8988T (cell line): ENCODE data around the gene ETDB.
"Not testable (repeated sequence)": the region's sequence is repeated elsewhere in the genome, so short reads cannot be mapped to it uniquely, and the experiment has no call there.

ENCODE experiments used
- DNase-seq: peaks from one replicate; pipeline ENCODE4 v3.0.0; 2011

The ETDB gene

DNA sequence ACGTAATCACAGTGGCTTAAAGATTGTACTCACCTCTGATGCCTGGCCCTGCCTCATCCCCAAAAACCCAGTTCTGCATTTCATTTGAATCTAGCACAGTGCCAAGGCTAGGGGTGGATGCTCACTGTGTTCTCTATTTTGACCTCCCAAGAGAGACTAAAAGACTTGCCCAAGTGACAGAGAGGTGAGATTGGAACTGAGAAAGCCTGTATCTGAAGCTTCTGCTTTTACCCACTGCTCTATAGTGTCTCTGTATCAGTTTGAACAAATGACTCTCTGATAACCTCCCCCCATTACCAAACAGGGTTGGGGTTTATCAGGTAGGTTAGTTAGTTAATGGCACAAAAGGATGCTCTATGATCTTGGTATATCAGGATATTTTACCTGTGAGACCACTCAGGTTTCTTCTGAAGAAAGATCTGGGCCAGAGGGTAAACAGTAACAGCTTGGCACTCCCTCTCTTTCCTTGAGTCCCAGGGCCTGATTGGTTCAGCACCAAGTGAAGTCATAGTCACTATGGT, at the start of gene ETDB:
Gene ETDB, minus strand, starts transcription at position 471 of the 521 bp plus-strand sequence. CDS start 1,265 bp downstream, outside the sequence.
- DNase-seq: not testable (repeated sequence)

DNA sequence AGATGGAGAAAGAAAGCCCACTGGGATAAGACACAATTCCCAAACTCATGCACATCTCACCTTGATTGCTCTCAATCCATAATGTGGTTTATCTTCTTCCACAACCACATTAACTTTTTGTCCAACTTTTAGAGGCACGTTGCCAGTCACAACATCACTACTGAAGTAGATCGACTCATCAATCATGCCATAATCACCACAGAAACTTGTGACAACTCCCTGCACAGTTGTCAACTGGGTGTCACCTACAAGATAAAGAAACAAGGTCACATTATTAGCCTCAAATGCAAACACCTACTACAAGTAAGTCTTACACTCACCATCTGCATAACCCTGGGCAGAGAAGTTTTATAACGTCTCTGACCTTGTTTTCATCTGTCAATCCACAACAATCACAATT, 49.2 kb upstream of the ETDB start:
- not testable (repeated sequence) for DNase-seq

DNA sequence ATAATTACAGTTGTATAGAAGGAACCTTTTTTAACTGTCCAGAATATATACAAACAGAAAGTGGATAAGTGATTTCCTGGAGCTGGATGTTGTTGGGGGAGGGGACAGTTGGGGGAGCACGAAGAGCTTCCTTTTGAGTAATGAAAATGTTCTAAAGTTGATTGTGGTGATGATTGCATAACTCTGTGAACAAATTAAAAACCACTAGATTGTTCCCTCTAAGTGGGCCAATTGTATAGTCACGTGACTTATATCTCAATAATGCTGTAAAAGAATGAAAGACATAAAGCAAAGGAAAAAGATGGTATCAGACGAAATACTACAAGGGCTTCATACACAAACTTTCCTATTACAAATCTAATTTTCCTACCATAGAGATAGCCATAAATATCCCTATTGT, 48.2 kb upstream of the ETDB start:
- no peak for DNase-seq

DNA sequence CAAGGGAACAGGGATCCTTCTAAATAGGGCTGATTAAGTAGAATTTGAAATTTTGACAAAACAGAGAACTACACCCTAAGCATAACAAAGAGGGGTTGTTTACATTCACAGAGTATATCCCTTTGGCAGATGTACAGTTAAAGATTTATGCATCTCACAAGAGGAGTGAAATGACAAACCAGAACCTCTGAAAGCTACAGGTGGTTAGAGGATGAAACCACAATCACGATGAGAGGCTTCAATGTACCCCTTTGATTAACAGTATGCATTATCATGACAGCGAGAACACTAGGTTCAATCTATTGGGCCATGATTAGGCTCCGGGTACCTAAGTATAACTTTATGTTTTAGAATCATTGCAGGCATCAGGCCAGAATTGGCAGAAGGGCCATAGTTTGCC, 34.4 kb upstream of the ETDB start:
- not testable (repeated sequence) for DNase-seq

DNA sequence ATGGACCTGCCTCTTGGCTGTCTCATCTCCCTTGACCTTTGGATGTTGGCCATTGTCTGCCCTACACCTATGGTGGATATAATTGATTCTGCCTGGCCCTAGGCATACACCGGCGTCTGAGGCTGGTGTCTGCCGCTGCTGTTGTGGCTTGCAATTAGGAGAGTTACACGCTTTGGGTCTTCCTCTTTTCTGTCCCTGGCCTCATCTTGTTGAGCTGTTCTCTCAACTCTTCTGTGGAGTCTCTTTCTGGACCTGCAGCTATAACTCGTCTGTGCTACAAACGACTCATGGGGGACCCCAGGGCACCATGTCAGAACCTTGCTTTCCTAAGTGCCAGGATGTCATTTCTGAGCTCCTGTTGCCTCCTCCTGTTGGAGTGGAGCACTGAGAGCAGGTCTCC, 5.8 kb upstream of the ETDB start:
- DNase-seq: not testable (repeated sequence)

DNA sequence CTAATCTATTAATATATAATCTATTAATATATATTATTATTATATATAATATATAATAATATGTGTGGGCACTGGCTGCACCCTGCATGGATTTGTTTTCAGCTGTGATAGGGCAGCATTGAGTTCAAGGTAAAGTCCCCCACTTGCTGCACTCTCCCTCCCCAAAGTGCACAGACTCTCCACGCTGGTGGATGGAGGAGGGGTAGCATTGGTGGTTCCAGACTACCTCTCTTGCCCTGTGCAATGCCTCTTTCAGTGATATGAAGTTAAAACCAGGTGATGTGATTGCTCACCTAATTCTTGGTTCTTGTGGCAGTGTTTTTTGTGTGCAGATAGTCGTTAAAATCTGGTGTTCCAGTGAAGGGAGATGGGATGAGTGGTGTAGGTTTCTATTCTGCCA, 4.3 kb downstream of the ETDB start:
- DNase-seq: not testable (repeated sequence)

DNA sequence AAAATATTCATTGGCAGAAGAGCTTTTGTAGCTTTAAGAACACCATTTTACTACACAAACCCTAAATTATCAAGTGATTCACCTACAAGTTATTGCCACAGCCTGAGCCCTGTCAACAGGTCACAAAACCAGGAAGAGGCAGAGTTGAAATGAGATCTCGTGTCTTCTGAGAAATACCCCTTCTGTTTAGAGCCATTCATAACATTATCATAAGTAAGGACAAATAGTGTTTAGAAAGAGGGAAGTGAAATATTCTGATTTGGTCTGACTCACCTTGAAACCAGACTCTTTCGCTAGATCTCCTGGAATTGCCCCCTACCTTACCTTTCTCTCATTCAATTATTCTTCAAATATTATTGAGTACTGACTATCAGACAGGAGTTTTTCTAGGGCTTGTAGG, 5.9 kb downstream of the ETDB start:
- DNase-seq: no peak

DNA sequence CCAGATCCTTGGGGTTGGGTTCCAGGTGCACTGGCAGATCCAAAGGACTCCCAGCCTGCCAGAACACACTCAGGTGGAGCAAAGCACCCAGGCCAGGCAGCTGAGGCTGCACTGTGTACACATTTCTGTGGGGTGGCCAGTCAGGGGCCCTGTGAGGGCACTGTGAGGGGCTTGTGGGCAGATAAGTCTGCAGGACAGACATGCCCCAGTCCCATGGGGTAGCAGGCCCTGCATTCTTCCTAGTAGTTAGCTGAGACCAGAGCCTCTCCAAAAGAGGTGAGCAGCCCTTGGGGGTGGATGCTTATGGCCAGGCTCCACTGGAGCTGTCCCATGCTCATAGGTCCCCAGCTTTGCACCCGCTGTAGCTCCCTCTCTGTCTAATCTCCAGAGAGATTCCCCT, 7.6 kb downstream of the ETDB start:
- DNase-seq: no peak

DNA sequence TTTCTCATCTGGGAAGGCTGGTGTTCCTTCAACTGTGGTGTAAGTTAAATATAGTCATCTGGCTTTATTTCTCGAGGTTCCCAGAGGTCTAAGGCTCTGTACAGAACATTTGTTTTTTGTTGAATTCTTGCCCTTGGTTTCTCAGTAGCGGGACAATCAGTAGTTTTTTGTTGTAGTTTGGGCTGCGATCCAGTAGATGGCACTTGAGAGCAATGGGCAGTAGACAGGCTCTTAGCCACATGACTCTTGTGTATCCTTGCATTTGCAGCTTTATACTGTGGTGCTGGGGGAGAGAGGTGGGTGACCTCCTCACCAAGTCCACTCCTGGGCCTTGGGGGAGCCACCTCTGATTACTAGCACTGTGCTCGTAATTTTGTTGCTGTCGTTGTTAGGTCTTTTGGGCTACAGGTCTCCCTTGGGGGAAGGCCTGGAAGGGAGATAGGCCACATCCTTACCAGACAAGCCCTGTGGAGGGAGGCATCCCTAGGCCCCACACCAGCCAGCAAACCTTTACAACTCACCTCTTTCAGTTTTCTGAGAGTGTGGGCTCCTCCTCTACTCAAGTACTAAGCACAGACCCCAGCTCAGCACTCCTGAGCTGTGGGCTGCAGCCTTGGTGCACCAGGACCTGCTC, 8.1 kb downstream of the ETDB start:
- no peak for DNase-seq

DNA sequence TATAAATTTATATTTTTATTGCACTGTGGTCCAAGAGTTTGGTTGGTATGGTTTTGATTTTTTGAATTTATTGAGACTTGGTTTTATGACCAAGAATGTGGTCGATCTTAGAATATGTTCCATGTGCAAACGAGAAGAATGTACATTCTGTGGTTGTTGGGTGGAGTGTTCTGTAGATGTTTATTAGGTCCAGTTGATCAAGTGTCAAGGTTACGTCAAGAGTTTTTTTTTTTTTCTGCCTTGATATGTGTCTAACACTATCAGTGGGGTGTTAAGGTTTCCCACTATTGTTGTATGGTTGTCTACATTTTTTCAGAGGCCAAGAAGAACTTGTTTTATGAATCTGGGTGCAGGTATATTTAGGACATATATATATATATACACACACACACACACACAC, 10.8 kb downstream of the ETDB start:
- DNase-seq: no peak

DNA sequence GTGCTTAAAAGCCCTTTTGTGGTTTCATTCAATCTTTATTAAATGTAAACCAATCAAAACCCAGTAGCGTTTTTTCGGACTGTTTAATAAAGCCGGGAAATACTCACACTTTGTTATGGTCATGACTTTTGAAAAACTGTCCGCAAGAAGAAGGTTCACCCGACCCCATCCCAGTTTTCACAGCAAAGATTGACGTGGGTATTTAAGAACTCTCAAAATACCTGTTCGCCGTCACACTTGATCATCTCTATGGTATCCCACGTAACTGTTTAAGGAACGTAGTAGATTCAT, 20.9 kb downstream of the ETDB start:
- DNase-seq: no peak

DNA sequence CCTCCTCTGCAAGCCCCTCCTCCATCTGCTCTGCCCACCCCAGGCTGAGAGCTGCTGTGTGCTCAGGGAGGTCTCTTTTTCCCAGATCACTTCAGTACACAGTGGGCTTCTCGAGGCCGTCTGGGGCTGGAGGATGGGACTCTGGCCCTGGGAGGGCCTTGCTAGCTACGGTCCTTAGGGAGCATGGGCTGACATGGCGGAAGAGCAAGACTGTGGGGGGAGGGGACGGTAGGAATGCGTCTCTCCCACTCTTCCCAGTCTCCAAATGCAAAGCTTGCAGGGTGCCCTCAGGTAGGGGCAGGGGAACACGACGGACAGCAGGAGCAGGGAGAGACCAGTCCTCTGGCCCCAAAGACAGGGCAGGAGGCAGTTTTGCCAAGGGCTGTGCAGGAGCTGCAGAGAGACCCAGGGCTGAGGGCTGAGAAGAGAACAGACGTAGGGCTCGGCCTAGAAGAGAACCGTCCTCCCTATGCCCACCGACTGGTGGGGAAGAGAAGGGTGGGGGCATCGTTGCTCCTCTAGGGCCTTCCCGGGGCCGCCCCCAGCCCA, 23.1 kb downstream of the ETDB start:
- not testable (repeated sequence) for DNase-seq

DNA sequence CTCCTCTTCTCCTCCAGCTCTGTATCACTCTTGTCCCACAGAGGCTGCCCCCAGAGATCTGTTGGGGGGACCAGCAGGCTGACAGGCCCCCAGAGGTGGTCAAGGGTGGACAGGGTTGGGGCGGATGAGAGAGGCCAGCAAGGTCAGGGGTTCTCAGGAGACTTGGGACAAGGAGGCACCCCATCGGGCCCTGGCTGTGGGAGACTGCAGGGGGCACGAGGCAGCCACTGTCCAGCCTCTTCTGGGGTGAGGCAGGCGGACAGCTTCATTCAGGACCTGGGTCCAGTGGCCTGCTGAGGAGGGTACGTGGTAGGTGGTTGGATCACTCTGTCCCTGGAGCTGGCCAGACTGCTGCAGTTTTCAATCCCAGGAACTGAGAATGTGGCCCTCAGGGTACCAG, 24.6 kb downstream of the ETDB start:
- no peak for DNase-seq

DNA sequence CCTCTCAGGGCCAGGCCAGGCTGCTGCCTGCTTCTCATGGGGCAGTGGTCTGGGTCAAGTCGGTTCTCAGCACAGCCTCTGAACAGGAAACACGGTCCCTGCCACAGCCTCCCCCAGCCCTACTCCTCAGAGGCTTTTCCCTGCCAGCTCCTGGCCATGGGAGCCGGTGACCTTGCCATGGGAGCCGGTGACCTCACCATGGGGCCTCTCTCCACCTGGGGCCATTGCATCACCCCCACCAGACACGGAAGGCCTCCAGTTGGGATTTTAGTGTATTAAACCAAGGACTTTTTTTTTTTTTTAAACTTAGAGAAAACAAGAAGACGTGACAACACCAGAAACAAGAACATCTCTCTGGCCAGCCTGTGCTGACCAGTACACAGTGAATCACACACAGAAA, 25.6 kb downstream of the ETDB start:
- no peak for DNase-seq

DNA sequence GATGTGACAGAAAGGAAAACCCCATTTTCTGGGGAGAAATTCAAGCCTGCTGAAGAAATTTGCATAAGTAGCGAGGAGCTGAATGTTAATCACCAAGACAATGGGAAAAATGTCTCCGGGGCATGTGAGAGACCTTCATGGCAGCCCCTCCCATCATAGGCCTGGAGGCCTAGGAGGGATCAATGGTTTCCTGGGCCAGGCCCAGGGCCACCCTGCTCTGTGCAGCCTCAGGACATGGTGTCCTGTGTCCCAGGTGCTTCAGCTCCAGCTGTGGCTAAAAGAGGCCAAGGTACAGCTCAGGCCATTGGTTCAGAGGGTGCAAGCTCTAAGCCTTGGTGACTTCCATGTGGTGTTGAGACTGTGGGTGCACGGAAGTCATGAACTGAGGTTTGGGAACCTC, 31.2 kb downstream of the ETDB start:
- DNase-seq: no peak

DNA sequence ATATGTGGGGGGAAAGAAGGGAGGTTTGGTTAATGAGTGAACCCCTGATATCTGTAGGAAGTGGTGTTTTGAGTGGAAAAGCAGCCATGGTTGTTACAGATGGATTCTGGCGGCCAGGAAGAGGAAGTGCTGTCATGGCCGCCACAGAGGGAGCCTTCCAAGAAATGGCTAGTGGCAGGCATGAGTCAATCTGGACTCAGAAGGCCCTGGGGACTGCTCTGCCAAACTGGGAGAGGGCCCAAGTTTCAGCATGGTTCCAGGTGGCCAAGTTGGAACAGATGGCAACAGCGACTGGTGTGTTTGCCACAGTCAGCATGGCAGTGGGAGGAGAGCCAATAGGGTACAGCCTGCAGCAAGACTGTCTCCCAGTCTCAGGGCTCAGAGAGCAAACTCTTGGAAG, 32.5 kb downstream of the ETDB start:
- no peak for DNase-seq

DNA sequence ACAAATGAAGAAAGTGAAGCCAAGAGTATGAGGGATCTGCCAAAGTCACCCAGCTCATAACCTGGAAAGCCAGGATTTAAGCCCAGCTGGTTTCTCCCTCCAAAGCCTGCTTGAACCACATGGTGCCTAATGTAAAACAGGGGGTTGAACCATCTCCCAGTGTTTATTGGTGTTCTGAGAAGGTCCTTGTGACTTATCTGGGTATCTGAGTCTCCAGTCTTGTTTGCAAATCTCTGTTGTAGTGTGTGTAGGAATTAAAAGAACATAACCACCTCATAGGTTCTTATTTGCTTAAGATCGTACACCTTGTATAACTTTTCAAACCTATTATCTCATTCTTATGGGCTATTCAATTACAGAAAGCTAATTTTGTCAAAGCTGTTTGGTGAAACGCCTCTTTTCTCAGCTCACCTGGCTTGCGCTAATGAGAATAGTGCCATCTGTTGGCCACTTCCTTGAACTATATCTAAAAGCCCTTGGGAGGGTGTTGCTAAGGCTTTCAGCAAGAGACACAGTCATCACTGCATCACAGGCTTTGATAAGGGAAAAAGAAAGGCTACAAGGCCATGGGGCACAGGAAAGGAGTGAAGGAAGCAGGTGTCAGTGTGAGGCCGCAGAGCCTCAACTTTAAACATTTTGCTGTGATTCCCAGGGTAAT, 34.0 kb downstream of the ETDB start:
- DNase-seq: no peak

DNA sequence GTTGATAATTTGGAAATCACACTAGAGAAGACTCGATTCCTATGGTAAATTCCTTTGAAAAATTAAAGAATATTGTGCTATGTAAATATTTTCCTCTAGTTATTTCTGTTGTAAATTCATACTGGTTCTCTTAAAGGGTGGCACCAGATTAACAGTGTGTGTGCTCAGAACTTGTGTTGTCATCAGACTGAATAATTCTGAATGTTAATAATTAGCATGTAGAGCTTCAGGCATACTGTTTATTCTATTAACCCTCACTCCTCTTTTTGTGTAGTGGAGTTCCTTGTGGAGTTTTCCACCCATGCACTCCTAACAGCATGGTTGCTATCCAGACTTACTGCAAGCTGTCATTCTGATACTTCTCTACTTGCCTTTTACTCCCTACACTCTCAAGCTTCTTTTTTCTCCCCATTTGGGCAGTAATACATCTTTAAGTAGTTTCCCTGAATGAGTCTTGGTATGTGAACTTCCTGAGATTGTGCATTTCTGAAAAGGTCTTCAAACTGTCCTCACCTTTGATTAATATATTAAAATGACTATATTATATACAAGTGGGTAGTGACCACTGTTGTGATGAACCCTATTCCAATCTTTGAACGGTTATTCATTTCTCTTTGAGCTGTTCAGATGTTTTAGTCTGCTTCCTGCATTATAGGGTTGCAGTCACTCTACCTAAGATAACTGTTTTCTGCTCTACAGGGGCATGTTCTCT, 38.5 kb downstream of the ETDB start:
- no peak for DNase-seq
